Liver (tissue), 9 donors: ENCODE measurements around the gene TMEM63C. TPM values are rescaled to one million over a fixed set of nuclear protein-coding genes. Genes with fewer than 3 reads are reported as not detected.

ENCODE experiments used
- DNase-seq: peaks from one replicate; pipeline ENCODE4 v3.0.0-alpha.2; 2017; ENCODE audit warnings: low spot score
- H3K27ac ChIP-seq, 2 donors: one replicate each; pipeline ENCODE4 v1.7.0; 2013; ENCODE audit warnings: inconsistent platforms in 2 of 2, low read length in 2 of 2, control low read depth in 1 of 2, low read depth in 1 of 2, mild to moderate bottlenecking in 1 of 2
- H3K27me3 ChIP-seq, 4 donors: one replicate each; pipeline versions ENCODE4 v1.6.1 to v1.7.0; 2013; ENCODE audit warnings: low read length in 3 of 4, inconsistent platforms in 1 of 4, mild to moderate bottlenecking in 1 of 4, moderate library complexity in 1 of 4; ENCODE audit not compliant: control insufficient read depth in 4 of 4, insufficient read depth in 4 of 4
- H3K36me3 ChIP-seq, 4 donors: one replicate each; pipeline versions ENCODE4 v1.6.1 to v1.7.0; 2013; ENCODE audit warnings: low read length in 3 of 4, mild to moderate bottlenecking in 3 of 4, low read depth in 1 of 4, moderate library complexity in 1 of 4; ENCODE audit not compliant: control insufficient read depth in 4 of 4, insufficient read depth in 3 of 4
- H3K4me1 ChIP-seq, 4 donors: one replicate each; pipeline versions ENCODE4 v1.6.1 to v1.7.0; 2013; ENCODE audit warnings: low read length in 3 of 4, mild to moderate bottlenecking in 3 of 4, moderate library complexity in 1 of 4; ENCODE audit not compliant: control insufficient read depth in 4 of 4, insufficient read depth in 4 of 4
- H3K4me3 ChIP-seq, 3 donors: one replicate each; pipeline versions ENCODE4 v1.6.1 to v1.7.0; 2013; ENCODE audit warnings: low read length in 3 of 3, control low read depth in 1 of 3, low read depth in 1 of 3, mild to moderate bottlenecking in 1 of 3
- H3K9ac ChIP-seq, 2 donors: one replicate each; pipeline ENCODE4 v1.7.0; 2013; ENCODE audit warnings: low read length in 2 of 2, mild to moderate bottlenecking in 2 of 2, moderate library complexity in 2 of 2, control low read depth in 1 of 2, low read depth in 1 of 2
- H3K9me3 ChIP-seq, 4 donors: one replicate each; pipeline versions ENCODE4 v1.6.1 to v1.7.0; 2013; ENCODE audit warnings: low read length in 3 of 4; ENCODE audit not compliant: control insufficient read depth in 4 of 4
- ATF3 ChIP-seq: IDR thresholded peaks from 2 replicates; pipeline ENCODE4 v1.6.1; 2016; ENCODE audit warnings: antibody characterized with exemption
- CTCF ChIP-seq: fragments of 150-350 bp; IDR thresholded peaks from 2 replicates; pipeline ENCODE4 v1.5.1; 2017; ENCODE audit warnings: improper control_type of control experiment, low read depth, low read length; ENCODE audit not compliant: missing input control
- EGR1 ChIP-seq, 2 donors: IDR thresholded peaks; 2 replicates each; pipeline ENCODE4 v1.6.1; 2016 to 2018; ENCODE audit warnings: antibody characterized with exemption in 2 of 2, low read depth in 2 of 2
- FOXA1 ChIP-seq: IDR thresholded peaks from 2 replicates; pipeline ENCODE4 v1.6.1; 2016; ENCODE audit warnings: antibody characterized with exemption
- FOXA2 ChIP-seq: IDR thresholded peaks from 2 replicates; pipeline ENCODE4 v1.6.1; 2016; ENCODE audit warnings: antibody characterized with exemption
- GABPA ChIP-seq, 2 donors: IDR thresholded peaks in 1 of 2; conservative IDR thresholded peaks in 1 of 2; 2 replicates each; pipeline ENCODE4 v1.6.1; 2016; ENCODE audit warnings: antibody characterized with exemption in 2 of 2, mild to moderate bottlenecking in 1 of 2, moderate library complexity in 1 of 2
- HNF4A ChIP-seq, 2 donors: conservative IDR thresholded peaks; 2 replicates each; pipeline ENCODE4 v1.6.1; 2016; ENCODE audit warnings: antibody characterized with exemption in 2 of 2, mild to moderate bottlenecking in 2 of 2
- HNF4G ChIP-seq: IDR thresholded peaks from 2 replicates; pipeline ENCODE4 v1.6.1; 2016; ENCODE audit warnings: antibody characterized with exemption
- JUND ChIP-seq, 2 donors: IDR thresholded peaks; 2 replicates each; pipeline ENCODE4 v1.6.1; 2016; ENCODE audit warnings: antibody characterized with exemption in 2 of 2
- NR2F2 ChIP-seq: IDR thresholded peaks from 2 replicates; pipeline ENCODE4 v1.6.1; 2016; ENCODE audit warnings: antibody characterized with exemption
- RAD21 ChIP-seq, 2 donors: IDR thresholded peaks; 2 replicates each; pipeline ENCODE4 v1.6.1; 2016; ENCODE audit warnings: antibody characterized with exemption in 2 of 2, mild to moderate bottlenecking in 2 of 2
- REST ChIP-seq: IDR thresholded peaks from 2 replicates; pipeline ENCODE4 v1.6.1; 2016; ENCODE audit warnings: antibody characterized with exemption, mild to moderate bottlenecking
- RXRA ChIP-seq, 2 donors: IDR thresholded peaks; 2 replicates each; pipeline ENCODE4 v1.6.1; 2017 to 2018; ENCODE audit warnings: antibody characterized with exemption in 2 of 2, mild to moderate bottlenecking in 1 of 2
- SP1 ChIP-seq: IDR thresholded peaks from 2 replicates; pipeline ENCODE4 v1.6.1; 2018; ENCODE audit warnings: antibody characterized with exemption, mild to moderate bottlenecking
- TAF1 ChIP-seq: conservative IDR thresholded peaks from 2 replicates; pipeline ENCODE4 v1.6.1; 2016; ENCODE audit warnings: antibody characterized with exemption, mild to moderate bottlenecking
- YY1 ChIP-seq: IDR thresholded peaks from 2 replicates; pipeline ENCODE4 v1.6.1; 2016; ENCODE audit warnings: antibody characterized with exemption, mild to moderate bottlenecking
- ZBTB33 ChIP-seq: IDR thresholded peaks from 2 replicates; pipeline ENCODE4 v1.6.1; 2016; ENCODE audit warnings: antibody characterized with exemption
- WGBS: extraction: QIAGEN DNeasy Blood & Tissue Kit; methylation state at CpG from one replicate; pipeline ENCODE4 v1.1.7; 2013; 5-methylcytosine and 5-hydroxymethylcytosine counted together
- polyA plus RNA-seq, 2 donors: library from polyadenylated mRNA; stranded (reverse) in 1 of 2; unstranded in 1 of 2; fragments of 200-250 nt in 1 of 2; fragments of >200 nt in 1 of 2; fragmentation: Nextera tagmentation in 1 of 2; extraction: Ambion mirVana in 1 of 2; gene quantifications; one replicate each; pipeline versions ENCODE4 v1.2.1 to v1.2.3, GENCODE V29; 2013 to 2015
- total RNA-seq, 2 donors: library from RNA; depleted of rRNA; stranded (reverse); fragments of >200 nt; gene quantifications; one replicate each; pipeline ENCODE4 v1.2.3, GENCODE V29; 2014
- TF ChIP-seq, protein P1 (sequence below): IDR thresholded peaks from 2 replicates; pipeline ENCODE4 v1.6.1; 2016; ENCODE audit warnings: antibody characterized with exemption
- donor health status: healthy.
- donor health status: healthy.
- donor health status: healthy.
- donor health status: healthy.
- donor health status: healthy.

Gene TMEM63C
- total and polyA plus RNA-seq, 4 donors: 0.13 to 1.6 (median 0.25) TPM; not detected in 1

DNA sequence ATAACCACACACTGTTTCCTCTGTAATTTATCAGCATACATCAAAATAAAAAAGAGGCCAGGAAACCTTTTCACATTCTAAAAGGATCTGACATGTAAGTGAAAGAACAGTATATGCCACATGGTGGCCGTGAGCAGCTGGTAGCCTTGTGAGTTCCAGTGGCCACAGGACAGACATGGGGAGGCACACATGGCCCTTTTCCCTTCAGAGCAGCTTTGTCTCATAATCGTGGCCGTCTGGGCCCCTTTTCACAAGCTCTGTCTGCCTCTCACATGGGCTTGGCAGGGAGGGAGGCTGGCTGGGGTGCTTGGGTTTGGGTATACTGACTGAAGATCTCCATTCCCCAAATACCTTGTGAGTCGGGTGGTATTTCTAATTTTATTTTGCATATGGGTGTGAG, 38.5 kb upstream of the TMEM63C start:
- H3K9me3 ChIP-seq: no peaks in the 10 kb centered on the region
- H3K36me3 ChIP-seq: no peaks in the 10 kb centered on the region
- no peak overlapping the region for H3K27ac ChIP-seq
- H3K9ac ChIP-seq: no peak overlapping the region
- peaks cover 14 to 25% (median 17%) of the 10 kb centered on the region in 4 donors for H3K4me1 ChIP-seq
- H3K4me3 ChIP-seq: no peak overlapping the region
- WGBS: 17% methylated on average over 4 of the region's 4 CpGs
- DNase-seq: no peak
- TF ChIP-seq RAD21 (IDR thresholded peaks at IDR 0.05): no peak
- TF ChIP-seq FOXA1: no peak
- no peak for TF ChIP-seq HNF4A (conservative IDR thresholded peaks at IDR 0.05)
- no peak for TF ChIP-seq EGR1 (IDR thresholded peaks at IDR 0.05; ENCODE audit: low read depth in 2 of 2)
- TF ChIP-seq CTCF: no peak
- no peak for TF ChIP-seq GABPA (IDR thresholded peaks at IDR 0.05 in 1 of 2, conservative IDR thresholded peaks at IDR 0.05 in 1 of 2)
- no peak for TF ChIP-seq REST
- TF ChIP-seq HNF4G: no peak
- no peak for TF ChIP-seq FOXA2
- no peak for TF ChIP-seq NR2F2
- no peak for TF ChIP-seq JUND (IDR thresholded peaks at IDR 0.05)
- H3K27me3 ChIP-seq: peaks cover 5 to 12% (median 9%) of the 10 kb centered on the region in 4 donors

- H3K4me1 ChIP-seq: peaks cover 13 to 23% (median 16%) of the 10 kb centered on the region in 4 donors
- no peaks in the 10 kb centered on the region for H3K9me3 ChIP-seq
- H3K4me3 ChIP-seq: no peak overlapping the region
- no peak overlapping the region for H3K9ac ChIP-seq
- H3K36me3 ChIP-seq: no peaks in the 10 kb centered on the region
- no peak overlapping the region for H3K27ac ChIP-seq
- peaks cover 5 to 11% (median 7%) of the 10 kb centered on the region in 4 donors for H3K27me3 ChIP-seq
- WGBS: 61% methylated on average over 4 of the region's 4 CpGs
- no peak for DNase-seq
- no peak for TF ChIP-seq ATF3
- no peak for TF ChIP-seq TAF1
- TF ChIP-seq EGR1 (IDR thresholded peaks at IDR 0.05; ENCODE audit: low read depth in 2 of 2): no peak
- TF ChIP-seq FOXA1: no peak
- TF ChIP-seq FOXA2: no peak
- no peak for TF ChIP-seq HNF4A (conservative IDR thresholded peaks at IDR 0.05)
- TF ChIP-seq GABPA (IDR thresholded peaks at IDR 0.05 in 1 of 2, conservative IDR thresholded peaks at IDR 0.05 in 1 of 2): no peak
- no peak for TF ChIP-seq NR2F2
- TF ChIP-seq HNF4G: no peak
- TF ChIP-seq RAD21 (IDR thresholded peaks at IDR 0.05): no peak
- TF ChIP-seq, protein P1, sequence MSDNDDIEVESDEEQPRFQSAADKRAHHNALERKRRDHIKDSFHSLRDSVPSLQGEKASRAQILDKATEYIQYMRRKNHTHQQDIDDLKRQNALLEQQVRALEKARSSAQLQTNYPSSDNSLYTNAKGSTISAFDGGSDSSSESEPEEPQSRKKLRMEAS: no peak
- TF ChIP-seq ZBTB33: no peak
- TF ChIP-seq YY1: no peak
- no peak for TF ChIP-seq SP1
- TF ChIP-seq CTCF: no peak
- TF ChIP-seq RXRA (IDR thresholded peaks at IDR 0.05): no peak
Measured at GRCh38 chr14:77144412-77145115, 37.0 kb upstream of the TMEM63C start.
